ENCODE measurements around the gene ARRDC2. TPM values are rescaled to one million over a fixed set of nuclear protein-coding genes. Genes with fewer than 3 reads are reported as not detected.

Gene ARRDC2
- 9.2 to 9.9 TPM (median 9.8 TPM) in 3 replicates for total RNA-seq (2021)
- percentile 43 among the genes with signal in this experiment for Bru-seq, nascent RNA
- long read RNA-seq, experiment 1, transcript ARRDC2-202 (8 exons, 2,528 nt) = major isoform, 15 of 22 reads
- long read RNA-seq, experiment 1, partial matches to known transcripts = 2 of 22 reads
- long read RNA-seq, experiment 1, other reads (novel, unspliced or antisense) = 4 of 22 reads
- long read RNA-seq, experiment 2, partial matches to known transcripts = 6 of 13 reads
- long read RNA-seq, experiment 2, other reads (novel, unspliced or antisense) = 4 of 13 reads
- long read RNA-seq, experiment 3 = 0 reads

DNA sequence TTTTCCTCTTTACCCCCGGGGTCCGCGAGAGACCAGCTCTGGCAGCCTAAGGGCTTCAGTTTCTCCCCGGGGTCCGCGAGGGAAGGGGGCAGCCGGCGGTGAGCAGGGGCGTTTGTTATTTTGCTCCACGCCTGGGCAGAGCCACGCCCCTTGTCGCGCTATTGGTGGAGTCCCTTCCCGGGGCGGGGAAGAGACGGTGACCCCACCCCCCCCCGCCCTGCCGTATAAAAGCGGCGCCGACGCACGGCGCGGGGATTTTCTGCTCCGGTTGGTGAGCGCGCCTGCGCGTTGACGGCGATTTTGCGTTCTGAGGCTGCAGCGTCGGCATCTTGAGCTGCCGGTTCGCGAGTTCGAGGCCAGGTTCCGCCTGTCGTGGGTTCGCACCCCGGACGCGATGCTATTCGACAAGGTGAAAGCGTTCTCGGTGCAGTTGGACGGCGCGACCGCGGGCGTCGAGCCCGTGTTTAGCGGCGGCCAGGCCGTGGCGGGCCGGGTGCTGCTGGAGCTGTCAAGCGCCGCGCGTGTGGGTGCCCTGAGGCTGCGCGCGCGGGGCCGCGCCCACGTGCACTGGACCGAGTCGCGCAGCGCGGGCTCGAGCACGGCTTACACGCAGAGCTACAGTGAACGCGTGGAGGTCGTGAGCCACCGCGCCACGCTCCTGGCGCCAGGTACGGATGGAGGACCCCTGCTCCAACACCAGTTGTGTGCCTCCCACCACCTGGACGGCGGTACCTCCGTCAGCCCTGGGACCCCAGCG, at the start of gene ARRDC2:
ARRDC2 (plus strand) TSS at position 254 of the 757 bp plus-strand sequence; CDS start at position 395, 141 bp downstream.
- ChIA-PET CTCF (interaction anchor here (0.6 to 3.5 kb wide), 22 partner anchors 10 to 405 kb away, joined by 3 to 46 read pairs (median 4); partner anchors contain the start of genes CCDC124 and MAST3), POLR2A (interaction anchor here (0.5 to 0.7 kb wide), 2 partner anchors 83 to 337 kb away, joined by 4 read pairs; no protein-coding TSS in a partner anchor)
- DNase-seq (ENCODE audit: low spot score) = peak; percentile 92
- H3K27ac Mint-ChIP-seq = peak within 1 kb of the TSS; percentile 88; the same call in 1 of the 2 replicates
- peaks cover 3% of the 10 kb centered on the region for H3K9me3 Mint-ChIP-seq
- peaks cover 6% of the 10 kb centered on the region; the same call in 1 of the 2 replicates for H3K4me1 Mint-ChIP-seq
- peak within 1 kb of the TSS; percentile 90 for H3K4me3 Mint-ChIP-seq
- peak; percentile 87 for ATAC-seq
- peaks cover 15% of the 10 kb centered on the region for H3K27me3 Mint-ChIP-seq (ENCODE audit: low read depth)
- H3K36me3 Mint-ChIP-seq = peaks cover 3% of the 10 kb centered on the region
- TF ChIP-seq, protein P1, sequence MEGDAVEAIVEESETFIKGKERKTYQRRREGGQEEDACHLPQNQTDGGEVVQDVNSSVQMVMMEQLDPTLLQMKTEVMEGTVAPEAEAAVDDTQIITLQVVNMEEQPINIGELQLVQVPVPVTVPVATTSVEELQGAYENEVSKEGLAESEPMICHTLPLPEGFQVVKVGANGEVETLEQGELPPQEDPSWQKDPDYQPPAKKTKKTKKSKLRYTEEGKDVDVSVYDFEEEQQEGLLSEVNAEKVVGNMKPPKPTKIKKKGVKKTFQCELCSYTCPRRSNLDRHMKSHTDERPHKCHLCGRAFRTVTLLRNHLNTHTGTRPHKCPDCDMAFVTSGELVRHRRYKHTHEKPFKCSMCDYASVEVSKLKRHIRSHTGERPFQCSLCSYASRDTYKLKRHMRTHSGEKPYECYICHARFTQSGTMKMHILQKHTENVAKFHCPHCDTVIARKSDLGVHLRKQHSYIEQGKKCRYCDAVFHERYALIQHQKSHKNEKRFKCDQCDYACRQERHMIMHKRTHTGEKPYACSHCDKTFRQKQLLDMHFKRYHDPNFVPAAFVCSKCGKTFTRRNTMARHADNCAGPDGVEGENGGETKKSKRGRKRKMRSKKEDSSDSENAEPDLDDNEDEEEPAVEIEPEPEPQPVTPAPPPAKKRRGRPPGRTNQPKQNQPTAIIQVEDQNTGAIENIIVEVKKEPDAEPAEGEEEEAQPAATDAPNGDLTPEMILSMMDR (IDR thresholded peaks at IDR 0.05) = no peak
- TF ChIP-seq, protein P2, sequence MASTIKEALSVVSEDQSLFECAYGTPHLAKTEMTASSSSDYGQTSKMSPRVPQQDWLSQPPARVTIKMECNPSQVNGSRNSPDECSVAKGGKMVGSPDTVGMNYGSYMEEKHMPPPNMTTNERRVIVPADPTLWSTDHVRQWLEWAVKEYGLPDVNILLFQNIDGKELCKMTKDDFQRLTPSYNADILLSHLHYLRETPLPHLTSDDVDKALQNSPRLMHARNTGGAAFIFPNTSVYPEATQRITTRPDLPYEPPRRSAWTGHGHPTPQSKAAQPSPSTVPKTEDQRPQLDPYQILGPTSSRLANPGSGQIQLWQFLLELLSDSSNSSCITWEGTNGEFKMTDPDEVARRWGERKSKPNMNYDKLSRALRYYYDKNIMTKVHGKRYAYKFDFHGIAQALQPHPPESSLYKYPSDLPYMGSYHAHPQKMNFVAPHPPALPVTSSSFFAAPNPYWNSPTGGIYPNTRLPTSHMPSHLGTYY (CRISPR knock-in tag; IDR thresholded peaks at IDR 0.05) = peak; percentile 22; the same call in 1 of the 2 replicates
- TF ChIP-seq, protein P3, sequence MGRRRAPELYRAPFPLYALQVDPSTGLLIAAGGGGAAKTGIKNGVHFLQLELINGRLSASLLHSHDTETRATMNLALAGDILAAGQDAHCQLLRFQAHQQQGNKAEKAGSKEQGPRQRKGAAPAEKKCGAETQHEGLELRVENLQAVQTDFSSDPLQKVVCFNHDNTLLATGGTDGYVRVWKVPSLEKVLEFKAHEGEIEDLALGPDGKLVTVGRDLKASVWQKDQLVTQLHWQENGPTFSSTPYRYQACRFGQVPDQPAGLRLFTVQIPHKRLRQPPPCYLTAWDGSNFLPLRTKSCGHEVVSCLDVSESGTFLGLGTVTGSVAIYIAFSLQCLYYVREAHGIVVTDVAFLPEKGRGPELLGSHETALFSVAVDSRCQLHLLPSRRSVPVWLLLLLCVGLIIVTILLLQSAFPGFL (CRISPR knock-in tag; IDR thresholded peaks at IDR 0.05; ENCODE audit: borderline replicate concordance) = no peak
- TF ChIP-seq, protein P4, sequence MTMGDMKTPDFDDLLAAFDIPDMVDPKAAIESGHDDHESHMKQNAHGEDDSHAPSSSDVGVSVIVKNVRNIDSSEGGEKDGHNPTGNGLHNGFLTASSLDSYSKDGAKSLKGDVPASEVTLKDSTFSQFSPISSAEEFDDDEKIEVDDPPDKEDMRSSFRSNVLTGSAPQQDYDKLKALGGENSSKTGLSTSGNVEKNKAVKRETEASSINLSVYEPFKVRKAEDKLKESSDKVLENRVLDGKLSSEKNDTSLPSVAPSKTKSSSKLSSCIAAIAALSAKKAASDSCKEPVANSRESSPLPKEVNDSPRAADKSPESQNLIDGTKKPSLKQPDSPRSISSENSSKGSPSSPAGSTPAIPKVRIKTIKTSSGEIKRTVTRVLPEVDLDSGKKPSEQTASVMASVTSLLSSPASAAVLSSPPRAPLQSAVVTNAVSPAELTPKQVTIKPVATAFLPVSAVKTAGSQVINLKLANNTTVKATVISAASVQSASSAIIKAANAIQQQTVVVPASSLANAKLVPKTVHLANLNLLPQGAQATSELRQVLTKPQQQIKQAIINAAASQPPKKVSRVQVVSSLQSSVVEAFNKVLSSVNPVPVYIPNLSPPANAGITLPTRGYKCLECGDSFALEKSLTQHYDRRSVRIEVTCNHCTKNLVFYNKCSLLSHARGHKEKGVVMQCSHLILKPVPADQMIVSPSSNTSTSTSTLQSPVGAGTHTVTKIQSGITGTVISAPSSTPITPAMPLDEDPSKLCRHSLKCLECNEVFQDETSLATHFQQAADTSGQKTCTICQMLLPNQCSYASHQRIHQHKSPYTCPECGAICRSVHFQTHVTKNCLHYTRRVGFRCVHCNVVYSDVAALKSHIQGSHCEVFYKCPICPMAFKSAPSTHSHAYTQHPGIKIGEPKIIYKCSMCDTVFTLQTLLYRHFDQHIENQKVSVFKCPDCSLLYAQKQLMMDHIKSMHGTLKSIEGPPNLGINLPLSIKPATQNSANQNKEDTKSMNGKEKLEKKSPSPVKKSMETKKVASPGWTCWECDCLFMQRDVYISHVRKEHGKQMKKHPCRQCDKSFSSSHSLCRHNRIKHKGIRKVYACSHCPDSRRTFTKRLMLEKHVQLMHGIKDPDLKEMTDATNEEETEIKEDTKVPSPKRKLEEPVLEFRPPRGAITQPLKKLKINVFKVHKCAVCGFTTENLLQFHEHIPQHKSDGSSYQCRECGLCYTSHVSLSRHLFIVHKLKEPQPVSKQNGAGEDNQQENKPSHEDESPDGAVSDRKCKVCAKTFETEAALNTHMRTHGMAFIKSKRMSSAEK (CRISPR knock-in tag; IDR thresholded peaks at IDR 0.05; ENCODE audit: borderline replicate concordance) = peak; percentile 52; the same call in 1 of the 2 replicates
- TF ChIP-seq HMGA2 (CRISPR knock-in tag; IDR thresholded peaks at IDR 0.05) = no peak
- TF ChIP-seq, protein P5, sequence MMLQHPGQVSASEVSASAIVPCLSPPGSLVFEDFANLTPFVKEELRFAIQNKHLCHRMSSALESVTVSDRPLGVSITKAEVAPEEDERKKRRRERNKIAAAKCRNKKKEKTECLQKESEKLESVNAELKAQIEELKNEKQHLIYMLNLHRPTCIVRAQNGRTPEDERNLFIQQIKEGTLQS (CRISPR knock-in tag; conservative IDR thresholded peaks at IDR 0.05) = no peak
- TF ChIP-seq PRRX2 (CRISPR knock-in tag; IDR thresholded peaks at IDR 0.05) = no peak; the same call in 1 of the 2 replicates
- no peak for TF ChIP-seq ZNF138 (CRISPR knock-in tag; conservative IDR thresholded peaks at IDR 0.05)
- TF ChIP-seq, protein P6, sequence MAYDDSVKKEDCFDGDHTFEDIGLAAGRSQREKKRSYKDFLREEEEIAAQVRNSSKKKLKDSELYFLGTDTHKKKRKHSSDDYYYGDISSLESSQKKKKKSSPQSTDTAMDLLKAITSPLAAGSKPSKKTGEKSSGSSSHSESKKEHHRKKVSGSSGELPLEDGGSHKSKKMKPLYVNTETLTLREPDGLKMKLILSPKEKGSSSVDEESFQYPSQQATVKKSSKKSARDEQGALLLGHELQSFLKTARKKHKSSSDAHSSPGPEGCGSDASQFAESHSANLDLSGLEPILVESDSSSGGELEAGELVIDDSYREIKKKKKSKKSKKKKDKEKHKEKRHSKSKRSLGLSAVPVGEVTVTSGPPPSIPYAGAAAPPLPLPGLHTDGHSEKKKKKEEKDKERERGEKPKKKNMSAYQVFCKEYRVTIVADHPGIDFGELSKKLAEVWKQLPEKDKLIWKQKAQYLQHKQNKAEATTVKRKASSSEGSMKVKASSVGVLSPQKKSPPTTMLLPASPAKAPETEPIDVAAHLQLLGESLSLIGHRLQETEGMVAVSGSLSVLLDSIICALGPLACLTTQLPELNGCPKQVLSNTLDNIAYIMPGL (CRISPR knock-in tag; IDR thresholded peaks at IDR 0.05) = no peak
- TF ChIP-seq TEAD4 (CRISPR knock-in tag; IDR thresholded peaks at IDR 0.05) = no peak
- peak; percentile 74; the same call in 1 of the 2 replicates for TF ChIP-seq SP1 (CRISPR knock-in tag; conservative IDR thresholded peaks at IDR 0.05)
- no peak for TF ChIP-seq MXD4 (CRISPR knock-in tag; IDR thresholded peaks at IDR 0.05; ENCODE audit: borderline replicate concordance)
- peak; percentile 31; the same call in 1 of the 2 replicates for TF ChIP-seq TP53 (CRISPR knock-in tag; IDR thresholded peaks at IDR 0.05)
- TF ChIP-seq ZNF219 (CRISPR knock-in tag; IDR thresholded peaks at IDR 0.05; ENCODE audit: borderline replicate concordance) = no peak
- no peak for TF ChIP-seq SMAD3 (CRISPR knock-in tag; IDR thresholded peaks at IDR 0.05; ENCODE audit: borderline replicate concordance)
- TF ChIP-seq, protein P7, sequence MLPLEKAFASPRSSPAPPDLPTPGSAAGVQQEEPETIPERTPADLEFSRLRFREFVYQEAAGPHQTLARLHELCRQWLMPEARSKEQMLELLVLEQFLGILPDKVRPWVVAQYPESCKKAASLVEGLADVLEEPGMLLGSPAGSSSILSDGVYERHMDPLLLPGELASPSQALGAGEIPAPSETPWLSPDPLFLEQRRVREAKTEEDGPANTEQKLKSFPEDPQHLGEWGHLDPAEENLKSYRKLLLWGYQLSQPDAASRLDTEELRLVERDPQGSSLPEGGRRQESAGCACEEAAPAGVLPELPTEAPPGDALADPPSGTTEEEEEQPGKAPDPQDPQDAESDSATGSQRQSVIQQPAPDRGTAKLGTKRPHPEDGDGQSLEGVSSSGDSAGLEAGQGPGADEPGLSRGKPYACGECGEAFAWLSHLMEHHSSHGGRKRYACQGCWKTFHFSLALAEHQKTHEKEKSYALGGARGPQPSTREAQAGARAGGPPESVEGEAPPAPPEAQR (CRISPR knock-in tag; IDR thresholded peaks at IDR 0.05) = no peak
- TF ChIP-seq, protein P8, sequence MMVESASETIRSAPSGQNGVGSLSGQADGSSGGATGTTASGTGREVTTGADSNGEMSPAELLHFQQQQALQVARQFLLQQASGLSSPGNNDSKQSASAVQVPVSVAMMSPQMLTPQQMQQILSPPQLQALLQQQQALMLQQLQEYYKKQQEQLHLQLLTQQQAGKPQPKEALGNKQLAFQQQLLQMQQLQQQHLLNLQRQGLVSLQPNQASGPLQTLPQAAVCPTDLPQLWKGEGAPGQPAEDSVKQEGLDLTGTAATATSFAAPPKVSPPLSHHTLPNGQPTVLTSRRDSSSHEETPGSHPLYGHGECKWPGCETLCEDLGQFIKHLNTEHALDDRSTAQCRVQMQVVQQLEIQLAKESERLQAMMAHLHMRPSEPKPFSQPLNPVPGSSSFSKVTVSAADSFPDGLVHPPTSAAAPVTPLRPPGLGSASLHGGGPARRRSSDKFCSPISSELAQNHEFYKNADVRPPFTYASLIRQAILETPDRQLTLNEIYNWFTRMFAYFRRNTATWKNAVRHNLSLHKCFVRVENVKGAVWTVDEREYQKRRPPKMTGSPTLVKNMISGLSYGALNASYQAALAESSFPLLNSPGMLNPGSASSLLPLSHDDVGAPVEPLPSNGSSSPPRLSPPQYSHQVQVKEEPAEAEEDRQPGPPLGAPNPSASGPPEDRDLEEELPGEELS (CRISPR knock-in tag; IDR thresholded peaks at IDR 0.05) = no peak
- TF ChIP-seq ZNF263 (CRISPR knock-in tag; IDR thresholded peaks at IDR 0.05; ENCODE audit: low read depth) = no peak
- TF ChIP-seq, protein P9, sequence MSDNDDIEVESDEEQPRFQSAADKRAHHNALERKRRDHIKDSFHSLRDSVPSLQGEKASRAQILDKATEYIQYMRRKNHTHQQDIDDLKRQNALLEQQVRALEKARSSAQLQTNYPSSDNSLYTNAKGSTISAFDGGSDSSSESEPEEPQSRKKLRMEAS (CRISPR knock-in tag; IDR thresholded peaks at IDR 0.05) = no peak
- no peak for TF ChIP-seq ZNF121 (CRISPR knock-in tag; IDR thresholded peaks at IDR 0.05)

All from WTC11 (cell line).